ENCODE measurements around the gene LINGO3.

The LINGO3 gene

DNA sequence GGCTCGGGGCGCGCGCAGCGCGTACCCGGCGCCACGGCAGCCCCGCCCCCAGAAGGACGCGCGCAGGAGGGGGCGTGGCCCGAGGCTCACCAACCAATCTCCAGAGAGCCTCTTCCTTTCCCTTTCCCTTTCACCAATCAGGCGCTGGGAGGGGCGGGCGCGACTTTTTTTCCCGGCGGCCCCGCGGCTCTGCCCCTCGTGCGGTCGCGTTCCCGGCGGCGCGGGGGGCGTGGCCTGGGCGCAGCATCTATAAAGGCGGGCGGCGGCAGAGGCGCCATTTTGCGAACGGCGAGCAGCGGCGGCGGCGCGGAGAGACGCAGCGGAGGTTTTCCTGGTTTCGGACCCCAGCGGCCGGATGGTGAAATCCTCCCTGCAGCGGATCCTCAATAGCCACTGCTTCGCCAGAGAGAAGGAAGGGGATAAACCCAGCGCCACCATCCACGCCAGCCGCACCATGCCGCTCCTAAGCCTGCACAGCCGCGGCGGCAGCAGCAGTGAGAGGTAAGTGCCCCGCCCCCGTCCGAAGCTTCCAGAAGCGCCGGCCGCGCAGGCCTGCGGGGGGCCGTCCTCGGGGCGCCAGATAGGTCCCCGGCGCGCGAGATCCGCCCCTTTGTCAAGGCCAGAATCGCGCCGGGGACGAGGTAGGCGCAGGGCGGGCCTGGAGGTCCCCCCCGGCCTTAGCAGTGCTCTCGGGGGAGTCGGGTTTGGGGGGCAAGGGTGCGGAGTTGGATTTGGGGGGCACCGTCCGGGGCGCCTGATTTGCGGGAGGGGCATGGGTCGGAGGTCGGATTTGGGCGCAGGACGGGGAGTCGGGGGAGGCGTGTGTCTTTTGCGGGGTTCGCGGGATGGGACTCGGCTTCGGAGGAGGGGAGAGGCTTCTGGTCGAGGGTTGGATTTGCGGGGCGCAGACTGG, 38.5 kb downstream of the LINGO3 start (continued):
- TF ChIP-seq, protein P1, sequence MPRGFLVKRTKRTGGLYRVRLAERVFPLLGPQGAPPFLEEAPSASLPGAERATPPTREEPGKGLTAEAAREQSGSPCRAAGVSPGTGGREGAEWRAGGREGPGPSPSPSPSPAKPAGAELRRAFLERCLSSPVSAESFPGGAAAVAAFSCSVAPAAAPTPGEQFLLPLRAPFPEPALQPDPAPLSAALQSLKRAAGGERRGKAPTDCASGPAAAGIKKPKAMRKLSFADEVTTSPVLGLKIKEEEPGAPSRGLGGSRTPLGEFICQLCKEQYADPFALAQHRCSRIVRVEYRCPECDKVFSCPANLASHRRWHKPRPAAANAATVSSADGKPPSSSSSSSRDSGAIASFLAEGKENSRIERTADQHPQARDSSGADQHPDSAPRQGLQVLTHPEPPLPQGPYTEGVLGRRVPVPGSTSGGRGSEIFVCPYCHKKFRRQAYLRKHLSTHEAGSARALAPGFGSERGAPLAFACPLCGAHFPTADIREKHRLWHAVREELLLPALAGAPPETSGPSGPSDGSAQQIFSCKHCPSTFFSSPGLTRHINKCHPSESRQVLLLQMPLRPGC (tag by site-specific recombination; IDR thresholded peaks at IDR 0.05) = no peak; the same call in 1 of the 2 replicates
- TF ChIP-seq, protein P2, sequence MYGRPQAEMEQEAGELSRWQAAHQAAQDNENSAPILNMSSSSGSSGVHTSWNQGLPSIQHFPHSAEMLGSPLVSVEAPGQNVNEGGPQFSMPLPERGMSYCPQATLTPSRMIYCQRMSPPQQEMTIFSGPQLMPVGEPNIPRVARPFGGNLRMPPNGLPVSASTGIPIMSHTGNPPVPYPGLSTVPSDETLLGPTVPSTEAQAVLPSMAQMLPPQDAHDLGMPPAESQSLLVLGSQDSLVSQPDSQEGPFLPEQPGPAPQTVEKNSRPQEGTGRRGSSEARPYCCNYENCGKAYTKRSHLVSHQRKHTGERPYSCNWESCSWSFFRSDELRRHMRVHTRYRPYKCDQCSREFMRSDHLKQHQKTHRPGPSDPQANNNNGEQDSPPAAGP (tag by site-specific recombination; IDR thresholded peaks at IDR 0.05) = peak; percentile 34; the same call in 1 of the 2 replicates
- TF ChIP-seq YY2 (tag by site-specific recombination; IDR thresholded peaks at IDR 0.05) (peak; percentile 81), SP7 (tag by site-specific recombination; IDR thresholded peaks at IDR 0.05) (peak; percentile 77), ZFP37 (tag by site-specific recombination; IDR thresholded peaks at IDR 0.05) (peak; percentile 74; the same call in 1 of the 2 replicates), CTCF (tag by site-specific recombination; IDR thresholded peaks at IDR 0.05) (peak; percentile 47), ZBTB8A (tag by site-specific recombination; IDR thresholded peaks at IDR 0.05) (peak; percentile 32; the same call in 1 of the 2 replicates), ZNF501 (tag by site-specific recombination; IDR thresholded peaks at IDR 0.05) (peak; percentile 62), ZBTB26 (tag by site-specific recombination; optimal IDR thresholded peaks at IDR 0.05) (peak; percentile 97), ZNF639 (tag by site-specific recombination; IDR thresholded peaks at IDR 0.05) (0 out of 2 replicates have a peak, but pooled peaks have one; percentile 34), ZBTB10 (tag by site-specific recombination; IDR thresholded peaks at IDR 0.05) (peak; percentile 92), ZNF548 (tag by site-specific recombination; IDR thresholded peaks at IDR 0.05) (no peak), ZNF623 (tag by site-specific recombination; IDR thresholded peaks at IDR 0.05) (no peak), ZFP69B (tag by site-specific recombination; IDR thresholded peaks at IDR 0.05) (no peak), ZNF24 (tag by site-specific recombination; IDR thresholded peaks at IDR 0.05) (0 out of 2 replicates have a peak, but pooled peaks have one; percentile 30), ZNF701 (tag by site-specific recombination; IDR thresholded peaks at IDR 0.05) (no peak), ZNF596 (tag by site-specific recombination; IDR thresholded peaks at IDR 0.05) (no peak), KLF1 (tag by site-specific recombination; IDR thresholded peaks at IDR 0.05) (no peak), YY1 (tag by site-specific recombination; IDR thresholded peaks at IDR 0.05) (peak; percentile 96), ZFP3 (tag by site-specific recombination; IDR thresholded peaks at IDR 0.05; ENCODE audit: low read depth) (no peak), ZNF324 (tag by site-specific recombination; IDR thresholded peaks at IDR 0.05) (peak; percentile 45; the same call in 1 of the 2 replicates), ZNF391 (tag by site-specific recombination; IDR thresholded peaks at IDR 0.05; ENCODE audit: borderline replicate concordance, low read depth) (peak; percentile 38; the same call in 1 of the 2 replicates), ZNF311 (tag by site-specific recombination; IDR thresholded peaks at IDR 0.05; ENCODE audit: borderline replicate concordance) (no peak), ZNF629 (tag by site-specific recombination; IDR thresholded peaks at IDR 0.05) (peak; percentile 28; the same call in 1 of the 2 replicates), RBAK (tag by site-specific recombination; IDR thresholded peaks at IDR 0.05) (0 out of 2 replicates have a peak, but pooled peaks have one; percentile 11), ZNF202 (tag by site-specific recombination; IDR thresholded peaks at IDR 0.05; ENCODE audit: borderline replicate concordance) (0 out of 2 replicates have a peak, but pooled peaks have one; percentile 4)
- TF ChIP-seq, protein P3, sequence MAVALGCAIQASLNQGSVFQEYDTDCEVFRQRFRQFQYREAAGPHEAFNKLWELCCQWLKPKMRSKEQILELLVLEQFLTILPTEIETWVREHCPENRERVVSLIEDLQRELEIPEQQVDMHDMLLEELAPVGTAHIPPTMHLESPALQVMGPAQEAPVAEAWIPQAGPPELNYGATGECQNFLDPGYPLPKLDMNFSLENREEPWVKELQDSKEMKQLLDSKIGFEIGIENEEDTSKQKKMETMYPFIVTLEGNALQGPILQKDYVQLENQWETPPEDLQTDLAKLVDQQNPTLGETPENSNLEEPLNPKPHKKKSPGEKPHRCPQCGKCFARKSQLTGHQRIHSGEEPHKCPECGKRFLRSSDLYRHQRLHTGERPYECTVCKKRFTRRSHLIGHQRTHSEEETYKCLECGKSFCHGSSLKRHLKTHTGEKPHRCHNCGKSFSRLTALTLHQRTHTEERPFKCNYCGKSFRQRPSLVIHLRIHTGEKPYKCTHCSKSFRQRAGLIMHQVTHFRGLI (tag by site-specific recombination; IDR thresholded peaks at IDR 0.05) = no peak
